GM12873 (cell line): Measurements from ENCODE around the gene CCDC190.

Experiments
- CTCF ChIP-seq: IDR thresholded peaks from 2 replicates; pipeline ENCODE4 v1.5.1; 2012; ENCODE audit warnings: low read depth, mild to moderate bottlenecking, moderate library complexity, low read length, control low read depth; ENCODE audit not compliant: insufficient read depth; ENCODE audit errors: missing control alignments

The CCDC190 gene

GRCh38 chr1:162823771-162824525, 37.0 kb downstream of the CCDC190 start:
- TF ChIP-seq CTCF: no peak

GRCh38 chr1:162823231-162823630, 37.7 kb downstream of the CCDC190 start:
- no peak for TF ChIP-seq CTCF

- TF ChIP-seq CTCF: no peak
These were observed 38.4 kb downstream of the CCDC190 start for GRCh38 chr1:162822391-162823200.
